Measurements from ENCODE around the gene TIAM2.

The TIAM2 gene

GRCh38 chr6:155132617-155133016 lies 137.5 kb downstream of the TIAM2 start:
- H3K4me3 ChIP-seq (ENCODE audit: low read depth in 1 of 2, low read length in 1 of 2), result no peak overlapping the region
- H3K4me1 ChIP-seq (ENCODE audit: control insufficient read depth in 1 of 2, insufficient read depth in 1 of 2, low read depth in 1 of 2, low read length in 1 of 2), result no peaks in the 10 kb centered on the region
- no peak overlapping the region for H3K27ac ChIP-seq
- TF ChIP-seq CTCF (IDR thresholded peaks at IDR 0.05), result no peak
- no peaks in the 10 kb centered on the region for H3K27me3 ChIP-seq
- no peaks in the 10 kb centered on the region for H3K36me3 ChIP-seq
- H3K9me3 ChIP-seq, result no peaks in the 10 kb centered on the region

- Histone ChIP-seq H3K36me3 (no peaks in the 10 kb centered on the region), H3K4me1 (ENCODE audit: control insufficient read depth in 1 of 2, insufficient read depth in 1 of 2, low read depth in 1 of 2, low read length in 1 of 2) (peaks cover 0 to 13% of the 10 kb centered on the region in 2 experiments), H3K9me3 (no peaks in the 10 kb centered on the region), H3K27me3 (no peaks in the 10 kb centered on the region), H3K27ac (no peak overlapping the region), H3K4me3 (ENCODE audit: low read depth in 1 of 2, low read length in 1 of 2) (no peak overlapping the region)
- no peak for TF ChIP-seq CTCF (IDR thresholded peaks at IDR 0.05)
Measured at GRCh38 chr6:155141002-155141401, 145.9 kb downstream of the TIAM2 start.

- Histone ChIP-seq H3K27ac (no peak overlapping the region), H3K9me3 (no peaks in the 10 kb centered on the region), H3K4me3 (ENCODE audit: low read depth in 1 of 2, low read length in 1 of 2) (no peak overlapping the region), H3K36me3 (no peaks in the 10 kb centered on the region), H3K4me1 (ENCODE audit: control insufficient read depth in 1 of 2, insufficient read depth in 1 of 2, low read depth in 1 of 2, low read length in 1 of 2) (peaks cover 0 to 13% of the 10 kb centered on the region in 2 experiments), H3K27me3 (no peaks in the 10 kb centered on the region)
- no peak for TF ChIP-seq CTCF (IDR thresholded peaks at IDR 0.05)
Measured at GRCh38 chr6:155141512-155141911, 146.4 kb downstream of the TIAM2 start.

- peaks cover 0 to 13% of the 10 kb centered on the region in 2 experiments for H3K4me1 ChIP-seq (ENCODE audit: control insufficient read depth in 1 of 2, insufficient read depth in 1 of 2, low read depth in 1 of 2, low read length in 1 of 2)
- H3K4me3 ChIP-seq (ENCODE audit: low read depth in 1 of 2, low read length in 1 of 2), result no peak overlapping the region
- no peaks in the 10 kb centered on the region for H3K36me3 ChIP-seq
- no peak for TF ChIP-seq CTCF (IDR thresholded peaks at IDR 0.05)
- no peaks in the 10 kb centered on the region for H3K27me3 ChIP-seq
- no peak overlapping the region for H3K27ac ChIP-seq
- no peaks in the 10 kb centered on the region for H3K9me3 ChIP-seq
Measured at GRCh38 chr6:155142168-155143028, 147.3 kb downstream of the TIAM2 start.

- Histone ChIP-seq H3K27me3 (no peaks in the 10 kb centered on the region), H3K4me3 (ENCODE audit: low read depth in 1 of 2, low read length in 1 of 2) (peak overlapping the region in 1 of 2 experiments; percentile 18), H3K4me1 (ENCODE audit: control insufficient read depth in 1 of 2, insufficient read depth in 1 of 2, low read depth in 1 of 2, low read length in 1 of 2) (peaks cover 0 to 13% of the 10 kb centered on the region in 2 experiments), H3K27ac (peak overlapping the region; percentile 13), H3K36me3 (no peaks in the 10 kb centered on the region), H3K9me3 (no peaks in the 10 kb centered on the region)
- TF ChIP-seq CTCF (IDR thresholded peaks at IDR 0.05), result no peak
Measured at GRCh38 chr6:155143029-155143577, 148.0 kb downstream of the TIAM2 start.

Measured in neutrophil (primary cell).